ENCODE results near the gene HLA-DRA.
A peak's percentile ranks its signal among the peaks of the same experiment; 100 is the strongest.
"Not testable (repeated sequence)": the region's sequence is repeated elsewhere in the genome, so short reads cannot be mapped to it uniquely, and the experiment has no call there.

Gene HLA-DRA

GRCh38 chr6:32431142-32431541 lies 8.5 kb upstream of the HLA-DRA start:
- DNase-seq (ENCODE audit: low spot score), result no peak

GRCh38 chr6:32432050-32432450 lies 7.6 kb upstream of the HLA-DRA start:
- DNase-seq (ENCODE audit: low spot score), result peak; percentile 36

GRCh38 chr6:32433950-32434349 lies 5.7 kb upstream of the HLA-DRA start:
- DNase-seq (ENCODE audit: low spot score), result not testable (repeated sequence)

GRCh38 chr6:32436186-32436585 lies 3.5 kb upstream of the HLA-DRA start:
- DNase-seq (ENCODE audit: low spot score), result no peak

- no peak for DNase-seq (ENCODE audit: low spot score)
These were observed 2.5 kb upstream of the HLA-DRA start for GRCh38 chr6:32436995-32437836.

- DNase-seq (ENCODE audit: low spot score), result no peak
These were observed 548 bp upstream of the HLA-DRA start for GRCh38 chr6:32439139-32439538.

GRCh38 chr6:32442243-32442667 lies 2.6 kb downstream of the HLA-DRA start:
- no peak for DNase-seq (ENCODE audit: low spot score)

GRCh38 chr6:32442977-32443552 lies 3.4 kb downstream of the HLA-DRA start:
- no peak for DNase-seq (ENCODE audit: low spot score)

- no peak for DNase-seq (ENCODE audit: low spot score)
These were observed 4.7 kb downstream of the HLA-DRA start for GRCh38 chr6:32444433-32444832.

- no peak for DNase-seq (ENCODE audit: low spot score)
These were observed 5.7 kb downstream of the HLA-DRA start for GRCh38 chr6:32445321-32445854.

- no peak for DNase-seq (ENCODE audit: low spot score)
These were observed 8.2 kb downstream of the HLA-DRA start for GRCh38 chr6:32447932-32448331.

- DNase-seq (ENCODE audit: low spot score), result no peak
These were observed 9.5 kb downstream of the HLA-DRA start for GRCh38 chr6:32449088-32449736.

- no peak for DNase-seq (ENCODE audit: low spot score)
These were observed 17.4 kb downstream of the HLA-DRA start for GRCh38 chr6:32457054-32457453.

GRCh38 chr6:32459781-32460424 lies 20.2 kb downstream of the HLA-DRA start:
- DNase-seq (ENCODE audit: low spot score), result no peak

GRCh38 chr6:32460528-32460927 lies 20.8 kb downstream of the HLA-DRA start:
- no peak for DNase-seq (ENCODE audit: low spot score)

GRCh38 chr6:32461493-32461892 lies 21.8 kb downstream of the HLA-DRA start:
- no peak for DNase-seq (ENCODE audit: low spot score)

- DNase-seq (ENCODE audit: low spot score), result no peak
These were observed 22.9 kb downstream of the HLA-DRA start for GRCh38 chr6:32462609-32463008.

GRCh38 chr6:32467743-32468503 lies 28.2 kb downstream of the HLA-DRA start:
- DNase-seq (ENCODE audit: low spot score), result not testable (repeated sequence)

- no peak for DNase-seq (ENCODE audit: low spot score)
These were observed 33.2 kb downstream of the HLA-DRA start for GRCh38 chr6:32472781-32473375.

GRCh38 chr6:32473376-32474348 lies 34.0 kb downstream of the HLA-DRA start:
- not testable (repeated sequence) for DNase-seq (ENCODE audit: low spot score)

Measured in LoVo (cell line).